WTC11 (cell line): ENCODE results near the gene ELP4. TPM values are rescaled to one million over a fixed set of nuclear protein-coding genes. Genes with fewer than 3 reads are reported as not detected.

Source experiments
- ATAC-seq: fragments of 200-7000 bp; cut with Tn5 transposase; 2 replicates; pipeline ENCODE4 v1.10.0; 2021; ENCODE audit warnings: mild to moderate bottlenecking, moderate library complexity
- CTCF ChIA-PET: fragments of 300-600 bp; sonication (Branson Sonifier 250); formaldehyde crosslinking; loops from one replicate; lab custom pipeline; 2021; ENCODE audit warnings: antibody characterized with exemption; lab: Charles Lee
- POLR2A ChIA-PET: fragments of 350-600 bp; sonication (Branson Sonifier 250); formaldehyde crosslinking; loops from one replicate; lab custom pipeline; 2021; ENCODE audit warnings: antibody characterized with exemption; lab: Charles Lee
- DNase-seq: peaks from one replicate; pipeline ENCODE4 v3.0.0; 2021; ENCODE audit warnings: low spot score
- H3K27ac Mint-ChIP-seq: 2 replicates; pipeline ENCODE4 v1.8.0; 2021; ENCODE audit warnings: mixed read lengths
- H3K27me3 Mint-ChIP-seq: 2 replicates; pipeline ENCODE4 v1.8.0; 2021; ENCODE audit warnings: low read depth, mild to moderate bottlenecking, moderate library complexity, mixed read lengths
- H3K36me3 Mint-ChIP-seq: 2 replicates; pipeline ENCODE4 v1.8.0; 2021; ENCODE audit warnings: mixed read lengths
- H3K4me1 Mint-ChIP-seq: 2 replicates; pipeline ENCODE4 v1.8.0; 2022; ENCODE audit warnings: mixed read lengths
- H3K4me3 Mint-ChIP-seq: 2 replicates; pipeline ENCODE4 v1.8.0; 2021; ENCODE audit warnings: mild to moderate bottlenecking, moderate library complexity, mixed read lengths
- H3K9me3 Mint-ChIP-seq: 2 replicates; pipeline ENCODE4 v1.8.0; 2021; ENCODE audit warnings: mixed read lengths
- ATF1 ChIP-seq: sonication (generic); formaldehyde crosslinking; IDR thresholded peaks from 2 replicates; pipeline ENCODE4 v1.8.1; 2023; ENCODE audit warnings: mild to moderate bottlenecking, moderate library complexity, missing genetic modification reagents
- CREB1 ChIP-seq: sonication (generic); formaldehyde crosslinking; IDR thresholded peaks from 2 replicates; pipeline ENCODE4 v1.8.0; 2023; ENCODE audit warnings: mild to moderate bottlenecking, missing genetic modification reagents
- CREM ChIP-seq: sonication (generic); formaldehyde crosslinking; IDR thresholded peaks from 2 replicates; pipeline ENCODE4 v1.8.1; 2022; ENCODE audit warnings: mild to moderate bottlenecking, missing genetic modification reagents, moderate library complexity
- FOXK1 ChIP-seq: sonication (generic); formaldehyde crosslinking; IDR thresholded peaks from 2 replicates; pipeline ENCODE4 v1.8.0; 2022; ENCODE audit warnings: mild to moderate bottlenecking, moderate library complexity, missing genetic modification reagents
- JAZF1 ChIP-seq: fragments of 250-450 bp; sonication (Bioruptor Pico); IDR thresholded peaks from 2 replicates; pipeline ENCODE4 v1.9.0; 2021; ENCODE audit warnings: moderate library complexity, mild to moderate bottlenecking, inconsistent platforms
- NR1H2 ChIP-seq: sonication (generic); formaldehyde crosslinking; IDR thresholded peaks from 2 replicates; pipeline ENCODE4 v1.9.0; 2021; ENCODE audit warnings: mild to moderate bottlenecking, moderate library complexity, missing genetic modification reagents
- TCF7 ChIP-seq: sonication (generic); formaldehyde crosslinking; IDR thresholded peaks from 2 replicates; pipeline ENCODE4 v1.8.0; 2022; ENCODE audit warnings: mild to moderate bottlenecking, low read depth, missing genetic modification reagents, moderate library complexity
- ZNF121 ChIP-seq: sonication (generic); formaldehyde crosslinking; IDR thresholded peaks from 2 replicates; pipeline ENCODE4 v1.8.0; 2023; ENCODE audit warnings: missing genetic modification reagents
- ZNF232 ChIP-seq: sonication (generic); formaldehyde crosslinking; IDR thresholded peaks from 2 replicates; pipeline ENCODE4 v1.8.0; 2022; ENCODE audit warnings: mild to moderate bottlenecking, missing genetic modification reagents
- total RNA-seq: library from RNA; stranded (reverse); gene quantifications from 3 replicates; pipeline ENCODE4 v1.2.3, GENCODE V29; 2021
- TF ChIP-seq, protein P1 (sequence below): fragments of 250-450 bp; sonication (Bioruptor Pico); conservative IDR thresholded peaks from 2 replicates; pipeline ENCODE4 v1.9.0; 2021; ENCODE audit warnings: mild to moderate bottlenecking
- TF ChIP-seq, protein P2 (sequence below): sonication (generic); formaldehyde crosslinking; IDR thresholded peaks from 2 replicates; pipeline ENCODE4 v1.8.1; 2022; ENCODE audit warnings: low read depth, mild to moderate bottlenecking, moderate library complexity, missing genetic modification reagents, borderline replicate concordance
- TF ChIP-seq, protein P3 (sequence below): fragments of 250-450 bp; sonication (Bioruptor Pico); IDR thresholded peaks from 2 replicates; pipeline ENCODE4 v1.9.0; 2021; ENCODE audit warnings: mild to moderate bottlenecking
- TF ChIP-seq, protein P4 (sequence below): sonication (generic); formaldehyde crosslinking; IDR thresholded peaks from 2 replicates; pipeline ENCODE4 v1.8.0; 2022; ENCODE audit warnings: mild to moderate bottlenecking, missing genetic modification reagents
- TF ChIP-seq, protein P5 (sequence below): sonication (generic); formaldehyde crosslinking; IDR thresholded peaks from 2 replicates; pipeline ENCODE4 v1.8.1; 2023; ENCODE audit warnings: mild to moderate bottlenecking, missing genetic modification reagents, borderline replicate concordance
- TF ChIP-seq, protein P6 (sequence below): sonication (generic); formaldehyde crosslinking; IDR thresholded peaks from 2 replicates; pipeline ENCODE4 v1.8.1; 2022; ENCODE audit warnings: low read depth, missing genetic modification reagents, borderline replicate concordance
- TF ChIP-seq, protein P7 (sequence below): sonication (generic); formaldehyde crosslinking; IDR thresholded peaks from 2 replicates; pipeline ENCODE4 v1.8.1; 2023; ENCODE audit warnings: mild to moderate bottlenecking, missing genetic modification reagents
- TF ChIP-seq, protein P8 (sequence below): sonication (generic); formaldehyde crosslinking; IDR thresholded peaks from 2 replicates; pipeline ENCODE4 v1.8.1; 2022; ENCODE audit warnings: mild to moderate bottlenecking, missing genetic modification reagents, moderate library complexity, borderline replicate concordance

ELP4 gene
- total RNA-seq, 1 experiment from 2014 or later = 14.6 TPM

DNA sequence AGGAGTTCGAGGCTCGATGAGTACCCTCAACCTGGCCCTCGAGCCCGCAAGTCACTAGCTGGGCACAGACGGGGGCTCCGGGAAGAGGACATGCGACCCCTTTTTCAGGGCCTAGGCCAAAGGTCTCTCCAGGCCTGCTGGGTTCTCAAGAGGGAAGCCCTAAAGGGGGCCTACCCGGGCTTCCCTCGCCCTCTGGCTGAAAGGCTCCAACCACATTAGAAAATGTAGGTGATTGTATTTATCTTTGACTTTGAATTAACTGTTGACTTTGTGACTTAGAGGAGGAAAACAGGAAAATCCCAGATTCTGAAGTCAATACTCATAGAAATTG, 308.8 kb downstream of the ELP4 start (continued):
- TF ChIP-seq, protein P1, sequence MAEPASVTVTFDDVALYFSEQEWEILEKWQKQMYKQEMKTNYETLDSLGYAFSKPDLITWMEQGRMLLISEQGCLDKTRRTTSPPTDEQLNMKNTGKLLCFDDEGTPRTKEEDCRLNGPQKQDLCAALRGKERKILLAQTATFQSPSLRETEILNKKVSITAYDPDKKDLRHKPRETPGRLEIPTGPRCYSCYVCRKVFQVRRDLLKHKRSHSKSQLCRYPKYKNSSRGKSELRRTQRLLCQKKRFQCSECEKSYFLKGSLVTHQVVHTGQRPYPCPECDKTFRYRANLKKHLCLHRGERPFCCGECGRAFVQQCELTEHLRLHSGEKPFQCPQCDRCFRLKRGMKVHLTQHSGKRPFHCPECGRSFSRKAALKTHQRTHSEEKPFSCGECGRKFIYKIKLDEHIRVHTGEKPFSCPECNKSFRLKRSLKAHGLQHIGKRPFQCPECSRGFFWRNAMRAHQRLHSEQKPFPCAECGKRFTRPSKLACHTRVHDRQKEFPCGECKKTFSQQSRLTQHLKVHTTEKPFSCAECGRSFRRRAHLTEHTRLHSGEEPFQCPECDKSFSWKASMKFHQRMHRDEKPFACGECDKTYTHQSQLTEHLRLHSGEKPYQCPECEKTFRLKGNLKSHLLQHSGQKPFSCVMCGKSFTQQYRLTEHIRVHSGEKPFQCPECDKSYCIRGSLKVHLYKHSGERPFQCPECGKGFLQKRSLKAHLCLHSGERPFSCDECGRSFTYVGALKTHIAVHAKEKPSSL (CRISPR knock-in tag) = no peak
- TF ChIP-seq, protein P2, sequence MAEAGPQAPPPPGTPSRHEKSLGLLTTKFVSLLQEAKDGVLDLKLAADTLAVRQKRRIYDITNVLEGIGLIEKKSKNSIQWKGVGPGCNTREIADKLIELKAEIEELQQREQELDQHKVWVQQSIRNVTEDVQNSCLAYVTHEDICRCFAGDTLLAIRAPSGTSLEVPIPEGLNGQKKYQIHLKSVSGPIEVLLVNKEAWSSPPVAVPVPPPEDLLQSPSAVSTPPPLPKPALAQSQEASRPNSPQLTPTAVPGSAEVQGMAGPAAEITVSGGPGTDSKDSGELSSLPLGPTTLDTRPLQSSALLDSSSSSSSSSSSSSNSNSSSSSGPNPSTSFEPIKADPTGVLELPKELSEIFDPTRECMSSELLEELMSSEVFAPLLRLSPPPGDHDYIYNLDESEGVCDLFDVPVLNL = no peak
- TF ChIP-seq FOXK1 (CRISPR knock-in tag) (no peak), CREB1 (CRISPR knock-in tag) (no peak), ZNF121 (CRISPR knock-in tag) (no peak), CREM (CRISPR knock-in tag) (no peak), TCF7 (CRISPR knock-in tag) (no peak), JAZF1 (CRISPR knock-in tag) (no peak), NR1H2 (CRISPR knock-in tag) (no peak)
- TF ChIP-seq, protein P3, sequence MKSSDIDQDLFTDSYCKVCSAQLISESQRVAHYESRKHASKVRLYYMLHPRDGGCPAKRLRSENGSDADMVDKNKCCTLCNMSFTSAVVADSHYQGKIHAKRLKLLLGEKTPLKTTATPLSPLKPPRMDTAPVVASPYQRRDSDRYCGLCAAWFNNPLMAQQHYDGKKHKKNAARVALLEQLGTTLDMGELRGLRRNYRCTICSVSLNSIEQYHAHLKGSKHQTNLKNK (CRISPR knock-in tag) = no peak

DNA sequence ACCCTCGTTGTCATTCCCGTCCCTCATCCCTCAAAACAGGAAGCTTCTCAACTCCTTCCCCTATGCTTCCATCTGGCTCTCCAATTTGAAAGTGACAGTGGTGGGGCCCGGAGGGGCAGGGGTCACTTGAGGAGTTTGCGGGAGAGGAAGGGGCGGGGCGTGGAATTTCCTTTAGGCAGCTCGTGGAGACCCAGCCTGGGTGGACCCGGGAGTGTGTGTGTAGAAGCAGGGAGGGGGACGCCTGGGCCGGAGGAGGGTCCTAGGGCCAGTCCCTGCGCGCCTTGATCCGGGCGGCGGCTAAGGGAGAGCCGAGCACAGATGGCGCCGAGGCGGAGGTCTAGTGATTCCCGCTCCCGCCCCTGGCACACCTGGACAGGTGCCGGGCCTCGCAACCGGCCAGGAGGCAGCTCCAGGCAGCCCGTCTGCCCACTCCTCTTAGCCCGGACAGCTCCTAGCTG, 309.3 kb downstream of the ELP4 start:
- peaks cover 100% of the 10 kb centered on the region for H3K27me3 Mint-ChIP-seq
- DNase-seq (peak; percentile 55), ATAC-seq (peak; percentile 0; the same call in 1 of the 2 replicates)
- TF ChIP-seq ZNF121 (CRISPR knock-in tag) = no peak
- TF ChIP-seq, protein P1 (CRISPR knock-in tag) = no peak
- TF ChIP-seq, protein P4, sequence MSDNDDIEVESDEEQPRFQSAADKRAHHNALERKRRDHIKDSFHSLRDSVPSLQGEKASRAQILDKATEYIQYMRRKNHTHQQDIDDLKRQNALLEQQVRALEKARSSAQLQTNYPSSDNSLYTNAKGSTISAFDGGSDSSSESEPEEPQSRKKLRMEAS (CRISPR knock-in tag) = no peak
- TF ChIP-seq, protein P5, sequence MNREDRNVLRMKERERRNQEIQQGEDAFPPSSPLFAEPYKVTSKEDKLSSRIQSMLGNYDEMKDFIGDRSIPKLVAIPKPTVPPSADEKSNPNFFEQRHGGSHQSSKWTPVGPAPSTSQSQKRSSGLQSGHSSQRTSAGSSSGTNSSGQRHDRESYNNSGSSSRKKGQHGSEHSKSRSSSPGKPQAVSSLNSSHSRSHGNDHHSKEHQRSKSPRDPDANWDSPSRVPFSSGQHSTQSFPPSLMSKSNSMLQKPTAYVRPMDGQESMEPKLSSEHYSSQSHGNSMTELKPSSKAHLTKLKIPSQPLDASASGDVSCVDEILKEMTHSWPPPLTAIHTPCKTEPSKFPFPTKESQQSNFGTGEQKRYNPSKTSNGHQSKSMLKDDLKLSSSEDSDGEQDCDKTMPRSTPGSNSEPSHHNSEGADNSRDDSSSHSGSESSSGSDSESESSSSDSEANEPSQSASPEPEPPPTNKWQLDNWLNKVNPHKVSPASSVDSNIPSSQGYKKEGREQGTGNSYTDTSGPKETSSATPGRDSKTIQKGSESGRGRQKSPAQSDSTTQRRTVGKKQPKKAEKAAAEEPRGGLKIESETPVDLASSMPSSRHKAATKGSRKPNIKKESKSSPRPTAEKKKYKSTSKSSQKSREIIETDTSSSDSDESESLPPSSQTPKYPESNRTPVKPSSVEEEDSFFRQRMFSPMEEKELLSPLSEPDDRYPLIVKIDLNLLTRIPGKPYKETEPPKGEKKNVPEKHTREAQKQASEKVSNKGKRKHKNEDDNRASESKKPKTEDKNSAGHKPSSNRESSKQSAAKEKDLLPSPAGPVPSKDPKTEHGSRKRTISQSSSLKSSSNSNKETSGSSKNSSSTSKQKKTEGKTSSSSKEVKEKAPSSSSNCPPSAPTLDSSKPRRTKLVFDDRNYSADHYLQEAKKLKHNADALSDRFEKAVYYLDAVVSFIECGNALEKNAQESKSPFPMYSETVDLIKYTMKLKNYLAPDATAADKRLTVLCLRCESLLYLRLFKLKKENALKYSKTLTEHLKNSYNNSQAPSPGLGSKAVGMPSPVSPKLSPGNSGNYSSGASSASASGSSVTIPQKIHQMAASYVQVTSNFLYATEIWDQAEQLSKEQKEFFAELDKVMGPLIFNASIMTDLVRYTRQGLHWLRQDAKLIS (CRISPR knock-in tag) = no peak
- no peak for TF ChIP-seq TCF7 (CRISPR knock-in tag)
- TF ChIP-seq, protein P6, sequence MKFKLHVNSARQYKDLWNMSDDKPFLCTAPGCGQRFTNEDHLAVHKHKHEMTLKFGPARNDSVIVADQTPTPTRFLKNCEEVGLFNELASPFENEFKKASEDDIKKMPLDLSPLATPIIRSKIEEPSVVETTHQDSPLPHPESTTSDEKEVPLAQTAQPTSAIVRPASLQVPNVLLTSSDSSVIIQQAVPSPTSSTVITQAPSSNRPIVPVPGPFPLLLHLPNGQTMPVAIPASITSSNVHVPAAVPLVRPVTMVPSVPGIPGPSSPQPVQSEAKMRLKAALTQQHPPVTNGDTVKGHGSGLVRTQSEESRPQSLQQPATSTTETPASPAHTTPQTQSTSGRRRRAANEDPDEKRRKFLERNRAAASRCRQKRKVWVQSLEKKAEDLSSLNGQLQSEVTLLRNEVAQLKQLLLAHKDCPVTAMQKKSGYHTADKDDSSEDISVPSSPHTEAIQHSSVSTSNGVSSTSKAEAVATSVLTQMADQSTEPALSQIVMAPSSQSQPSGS (CRISPR knock-in tag) = no peak
- TF ChIP-seq, protein P7, sequence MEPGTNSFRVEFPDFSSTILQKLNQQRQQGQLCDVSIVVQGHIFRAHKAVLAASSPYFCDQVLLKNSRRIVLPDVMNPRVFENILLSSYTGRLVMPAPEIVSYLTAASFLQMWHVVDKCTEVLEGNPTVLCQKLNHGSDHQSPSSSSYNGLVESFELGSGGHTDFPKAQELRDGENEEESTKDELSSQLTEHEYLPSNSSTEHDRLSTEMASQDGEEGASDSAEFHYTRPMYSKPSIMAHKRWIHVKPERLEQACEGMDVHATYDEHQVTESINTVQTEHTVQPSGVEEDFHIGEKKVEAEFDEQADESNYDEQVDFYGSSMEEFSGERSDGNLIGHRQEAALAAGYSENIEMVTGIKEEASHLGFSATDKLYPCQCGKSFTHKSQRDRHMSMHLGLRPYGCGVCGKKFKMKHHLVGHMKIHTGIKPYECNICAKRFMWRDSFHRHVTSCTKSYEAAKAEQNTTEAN (CRISPR knock-in tag) = no peak
- TF ChIP-seq ATF1 (CRISPR knock-in tag) = no peak
- TF ChIP-seq ZNF232 (CRISPR knock-in tag) = no peak
- TF ChIP-seq, protein P8, sequence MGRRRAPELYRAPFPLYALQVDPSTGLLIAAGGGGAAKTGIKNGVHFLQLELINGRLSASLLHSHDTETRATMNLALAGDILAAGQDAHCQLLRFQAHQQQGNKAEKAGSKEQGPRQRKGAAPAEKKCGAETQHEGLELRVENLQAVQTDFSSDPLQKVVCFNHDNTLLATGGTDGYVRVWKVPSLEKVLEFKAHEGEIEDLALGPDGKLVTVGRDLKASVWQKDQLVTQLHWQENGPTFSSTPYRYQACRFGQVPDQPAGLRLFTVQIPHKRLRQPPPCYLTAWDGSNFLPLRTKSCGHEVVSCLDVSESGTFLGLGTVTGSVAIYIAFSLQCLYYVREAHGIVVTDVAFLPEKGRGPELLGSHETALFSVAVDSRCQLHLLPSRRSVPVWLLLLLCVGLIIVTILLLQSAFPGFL (CRISPR knock-in tag) = no peak
- H3K27ac Mint-ChIP-seq = no peak overlapping the region
- H3K4me1 Mint-ChIP-seq = peaks cover 67% of the 10 kb centered on the region
- CTCF ChIA-PET = interaction anchor here (0.5 to 5.7 kb wide), 8 partner anchors 14 to 712 kb away, joined by 3 to 54 read pairs (median 5); no protein-coding TSS in a partner anchor
- no peaks in the 10 kb centered on the region for H3K36me3 Mint-ChIP-seq
- POLR2A ChIA-PET = no interaction called here
- H3K4me3 Mint-ChIP-seq = peak overlapping the region; percentile 70
- no peaks in the 10 kb centered on the region for H3K9me3 Mint-ChIP-seq
